ENCODE results near the gene MGLL. TPM values are rescaled to one million over a fixed set of nuclear protein-coding genes. Genes with fewer than 3 reads are reported as not detected.
"Not testable (repeated sequence)": the region's sequence is repeated elsewhere in the genome, so short reads cannot be mapped to it uniquely, and the experiment has no call there.

The MGLL gene
- total and polyA plus RNA-seq, 12 donors: 1.9 to 48.1 (median 33.3) TPM

GRCh38 chr3:127658234-127658633 lies 164.1 kb downstream of the MGLL start:
- Histone ChIP-seq H3K36me3 (replicated peaks in 1 of 2) (no peaks in the 10 kb centered on the region), H3K27me3 (no peaks in the 10 kb centered on the region), H3K4me1 (replicated peaks in 1 of 2) (peaks cover 0 to 22% of the 10 kb centered on the region in 2 donors), H3K4me3 (no peak overlapping the region), H3K9me3 (replicated peaks in 1 of 3) (no peaks in the 10 kb centered on the region), H3K27ac (no peak overlapping the region)
- 56 to 70% (median 61%) methylated on average over 1 of the region's 1 CpG for WGBS, 4 donors
- TF ChIP-seq POLR2A (IDR thresholded peaks at IDR 0.05): no peak
- TF ChIP-seq CTCF (IDR thresholded peaks at IDR 0.05): no peak
- intact Hi-C loops (cut with DNase I): loop anchor here in 1 of 2 donors (10.0 kb wide), 1 partner anchor 307 kb away; no protein-coding TSS in a partner anchor
- no peak for DNase-seq

- no peaks in the 10 kb centered on the region for H3K9me3 ChIP-seq (replicated peaks in 1 of 3)
- no peak overlapping the region for H3K4me3 ChIP-seq
- intact Hi-C loops (cut with DNase I): loop anchor here in 1 of 2 donors (10.0 kb wide), 1 partner anchor 308 kb away; no protein-coding TSS in a partner anchor
- no peak for DNase-seq
- no peak for TF ChIP-seq CTCF (IDR thresholded peaks at IDR 0.05)
- no peak for TF ChIP-seq POLR2A (IDR thresholded peaks at IDR 0.05)
- no peaks in the 10 kb centered on the region for H3K36me3 ChIP-seq (replicated peaks in 1 of 2)
- no peaks in the 10 kb centered on the region for H3K27me3 ChIP-seq
- 93 to 100% (median 95%) methylated on average over 5 to 8 of the region's 8 CpGs for WGBS, 4 donors
- H3K27ac ChIP-seq: no peak overlapping the region
- H3K4me1 ChIP-seq (replicated peaks in 1 of 2): peaks cover 0 to 22% of the 10 kb centered on the region in 2 donors
These were observed 165.4 kb downstream of the MGLL start for GRCh38 chr3:127656906-127657305.

- DNase-seq: peak in 4 of 7 donors; percentile 30 to 66 (median 46)
- Histone ChIP-seq H3K4me3 (no peak overlapping the region), H3K4me1 (replicated peaks in 1 of 2) (peaks cover 0 to 22% of the 10 kb centered on the region in 2 donors), H3K36me3 (replicated peaks in 1 of 2) (no peaks in the 10 kb centered on the region), H3K9me3 (replicated peaks in 1 of 3) (no peaks in the 10 kb centered on the region), H3K27me3 (no peaks in the 10 kb centered on the region), H3K27ac (peak overlapping the region in 3 of 5 donors; percentile 33 to 68 (median 38))
- intact Hi-C loops (cut with DNase I): loop anchor here in 1 of 2 donors (10.0 kb wide), 1 partner anchor 309 kb away; no protein-coding TSS in a partner anchor
- 28 to 44% (median 36%) methylated on average over 3 of the region's 3 CpGs for WGBS, 4 donors
- no peak for TF ChIP-seq CTCF (IDR thresholded peaks at IDR 0.05)
These were observed 166.7 kb downstream of the MGLL start for GRCh38 chr3:127655641-127656040.

GRCh38 chr3:127654993-127655392 lies 167.3 kb downstream of the MGLL start:
- intact Hi-C loops (cut with DNase I): loop anchor here (5.0 to 10.0 kb wide), 3 partner anchors 37 to 317 kb away; no protein-coding TSS in a partner anchor
- Histone ChIP-seq H3K27ac (peak overlapping the region in 4 of 5 donors; percentile 20 to 68 (median 36)), H3K4me1 (replicated peaks in 1 of 2) (peaks cover 0 to 22% of the 10 kb centered on the region in 2 donors)
- DNase-seq; H3K27me3 ChIP-seq; H3K36me3 ChIP-seq (replicated peaks in 1 of 2); H3K4me3 ChIP-seq; H3K9me3 ChIP-seq (replicated peaks in 1 of 3): not testable (repeated sequence)
- WGBS, 4 donors: 87 to 96% (median 92%) methylated on average over 6 of the region's 6 CpGs

- peaks cover 0 to 22% of the 10 kb centered on the region in 2 donors for H3K4me1 ChIP-seq (replicated peaks in 1 of 2)
- TF ChIP-seq CTCF (IDR thresholded peaks at IDR 0.05): no peak
- no peak for TF ChIP-seq POLR2A (IDR thresholded peaks at IDR 0.05)
- DNase-seq: no peak
- peak overlapping the region in 2 of 5 donors; percentile 33 to 68 for H3K27ac ChIP-seq
- no peaks in the 10 kb centered on the region for H3K36me3 ChIP-seq (replicated peaks in 1 of 2)
- intact Hi-C loops (cut with DNase I): loop anchor here (5.0 to 10.0 kb wide), 3 partner anchors 38 to 318 kb away; no protein-coding TSS in a partner anchor
- no peaks in the 10 kb centered on the region for H3K27me3 ChIP-seq
- H3K9me3 ChIP-seq (replicated peaks in 1 of 3): no peaks in the 10 kb centered on the region
- H3K4me3 ChIP-seq: no peak overlapping the region
- 39 to 70% (median 53%) methylated on average over 4 of the region's 4 CpGs for WGBS, 4 donors
These were observed 167.9 kb downstream of the MGLL start for GRCh38 chr3:127654374-127654773.
